HG03045 (cell line): ENCODE results near the gene USP17L25.
"Not testable (repeated sequence)": the region's sequence is repeated elsewhere in the genome, so short reads cannot be mapped to it uniquely, and the experiment has no call there.

Experiments used
- ATAC-seq: cut with Tn5 transposase; IDR thresholded peaks from one replicate; pipeline ENCODE4 v1.9.1; 2021; ENCODE audit warnings: mild to moderate bottlenecking, moderate library complexity; ENCODE audit not compliant: unreplicated experiment

Gene USP17L25, protein sequence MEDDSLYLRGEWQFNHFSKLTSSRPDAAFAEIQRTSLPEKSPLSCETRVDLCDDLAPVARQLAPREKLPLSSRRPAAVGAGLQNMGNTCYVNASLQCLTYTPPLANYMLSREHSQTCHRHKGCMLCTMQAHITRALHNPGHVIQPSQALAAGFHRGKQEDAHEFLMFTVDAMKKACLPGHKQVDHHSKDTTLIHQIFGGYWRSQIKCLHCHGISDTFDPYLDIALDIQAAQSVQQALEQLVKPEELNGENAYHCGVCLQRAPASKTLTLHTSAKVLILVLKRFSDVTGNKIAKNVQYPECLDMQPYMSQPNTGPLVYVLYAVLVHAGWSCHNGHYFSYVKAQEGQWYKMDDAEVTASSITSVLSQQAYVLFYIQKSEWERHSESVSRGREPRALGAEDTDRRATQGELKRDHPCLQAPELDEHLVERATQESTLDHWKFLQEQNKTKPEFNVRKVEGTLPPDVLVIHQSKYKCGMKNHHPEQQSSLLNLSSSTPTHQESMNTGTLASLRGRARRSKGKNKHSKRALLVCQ

DNA sequence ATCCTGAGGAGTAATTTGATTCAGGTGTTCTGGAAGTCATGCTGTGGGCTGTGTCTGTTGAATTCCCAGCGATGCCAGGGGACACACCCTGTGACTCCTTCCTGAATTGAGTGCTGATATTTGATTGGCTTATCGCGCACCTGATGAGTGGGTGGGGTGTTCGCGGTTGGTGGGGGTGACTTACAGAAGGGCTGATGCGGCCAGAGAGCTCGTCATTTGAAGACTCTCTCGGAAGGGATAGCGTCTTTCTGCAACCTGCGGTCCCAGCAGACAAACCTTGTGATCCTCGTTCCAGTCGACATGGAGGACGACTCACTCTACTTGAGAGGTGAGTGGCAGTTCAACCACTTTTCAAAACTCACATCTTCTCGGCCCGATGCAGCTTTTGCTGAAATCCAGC is at the start of gene USP17L25:
USP17L25 (plus strand) TSS at position 301 of the 400 bp plus-strand sequence; CDS start at position 301, 0 bp downstream.
- ATAC-seq: not testable (repeated sequence)

DNA sequence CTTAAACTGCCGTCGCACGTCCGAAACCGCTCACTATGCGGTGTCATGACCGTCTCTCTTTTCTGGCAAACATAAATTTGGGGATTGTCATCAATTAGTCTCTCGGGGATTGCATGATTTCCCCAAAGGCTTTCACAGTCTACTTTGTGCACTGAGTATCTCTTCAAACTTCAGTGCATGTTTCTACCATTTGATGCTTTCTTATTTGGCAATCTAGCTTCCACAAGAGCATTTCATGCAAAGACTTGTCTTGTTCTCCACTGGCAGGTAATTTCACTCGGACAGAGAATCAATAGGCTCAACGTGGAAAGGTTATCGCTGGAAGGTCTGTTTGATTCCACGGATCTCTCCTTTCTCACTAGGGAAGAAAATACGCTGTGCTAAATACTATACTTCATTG is 5.5 kb upstream of the USP17L25 start:
- ATAC-seq: not testable (repeated sequence)

DNA sequence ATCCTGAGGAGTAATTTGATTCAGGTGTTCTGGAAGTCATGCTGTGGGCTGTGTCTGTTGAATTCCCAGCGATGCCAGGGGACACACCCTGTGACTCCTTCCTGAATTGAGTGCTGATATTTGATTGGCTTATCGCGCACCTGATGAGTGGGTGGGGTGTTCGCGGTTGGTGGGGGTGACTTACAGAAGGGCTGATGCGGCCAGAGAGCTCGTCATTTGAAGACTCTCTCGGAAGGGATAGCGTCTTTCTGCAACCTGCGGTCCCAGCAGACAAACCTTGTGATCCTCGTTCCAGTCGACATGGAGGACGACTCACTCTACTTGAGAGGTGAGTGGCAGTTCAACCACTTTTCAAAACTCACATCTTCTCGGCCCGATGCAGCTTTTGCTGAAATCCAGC is 4.8 kb upstream of the USP17L25 start, which contains the start of gene USP17L24:
USP17L24 (plus strand) TSS at position 301 of the 400 bp plus-strand sequence; CDS start at position 301, 0 bp downstream.
- not testable (repeated sequence) for ATAC-seq

DNA sequence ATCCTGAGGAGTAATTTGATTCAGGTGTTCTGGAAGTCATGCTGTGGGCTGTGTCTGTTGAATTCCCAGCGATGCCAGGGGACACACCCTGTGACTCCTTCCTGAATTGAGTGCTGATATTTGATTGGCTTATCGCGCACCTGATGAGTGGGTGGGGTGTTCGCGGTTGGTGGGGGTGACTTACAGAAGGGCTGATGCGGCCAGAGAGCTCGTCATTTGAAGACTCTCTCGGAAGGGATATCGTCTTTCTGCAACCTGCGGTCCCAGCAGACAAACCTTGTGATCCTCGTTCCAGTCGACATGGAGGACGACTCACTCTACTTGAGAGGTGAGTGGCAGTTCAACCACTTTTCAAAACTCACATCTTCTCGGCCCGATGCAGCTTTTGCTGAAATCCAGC is 4.6 kb downstream of the USP17L25 start, which contains the start of gene USP17L26:
USP17L26 (plus strand) TSS at position 301 of the 400 bp plus-strand sequence; CDS start at position 301, 0 bp downstream.
- ATAC-seq: not testable (repeated sequence)

DNA sequence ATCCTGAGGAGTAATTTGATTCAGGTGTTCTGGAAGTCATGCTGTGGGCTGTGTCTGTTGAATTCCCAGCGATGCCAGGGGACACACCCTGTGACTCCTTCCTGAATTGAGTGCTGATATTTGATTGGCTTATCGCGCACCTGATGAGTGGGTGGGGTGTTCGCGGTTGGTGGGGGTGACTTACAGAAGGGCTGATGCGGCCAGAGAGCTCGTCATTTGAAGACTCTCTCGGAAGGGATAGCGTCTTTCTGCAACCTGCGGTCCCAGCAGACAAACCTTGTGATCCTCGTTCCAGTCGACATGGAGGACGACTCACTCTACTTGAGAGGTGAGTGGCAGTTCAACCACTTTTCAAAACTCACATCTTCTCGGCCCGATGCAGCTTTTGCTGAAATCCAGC is 9.4 kb downstream of the USP17L25 start, which contains the start of gene USP17L5:
USP17L5 (plus strand) TSS at position 301 of the 400 bp plus-strand sequence; CDS start at position 301, 0 bp downstream.
- ATAC-seq: not testable (repeated sequence)

DNA sequence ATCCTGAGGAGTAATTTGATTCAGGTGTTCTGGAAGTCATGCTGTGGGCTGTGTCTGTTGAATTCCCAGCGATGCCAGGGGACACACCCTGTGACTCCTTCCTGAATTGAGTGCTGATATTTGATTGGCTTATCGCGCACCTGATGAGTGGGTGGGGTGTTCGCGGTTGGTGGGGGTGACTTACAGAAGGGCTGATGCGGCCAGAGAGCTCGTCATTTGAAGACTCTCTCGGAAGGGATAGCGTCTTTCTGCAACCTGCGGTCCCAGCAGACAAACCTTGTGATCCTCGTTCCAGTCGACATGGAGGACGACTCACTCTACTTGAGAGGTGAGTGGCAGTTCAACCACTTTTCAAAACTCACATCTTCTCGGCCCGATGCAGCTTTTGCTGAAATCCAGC is 14.1 kb downstream of the USP17L25 start, which contains the start of gene USP17L27:
USP17L27 (plus strand) TSS at position 301 of the 400 bp plus-strand sequence; CDS start at position 301, 0 bp downstream.
- ATAC-seq: not testable (repeated sequence)

DNA sequence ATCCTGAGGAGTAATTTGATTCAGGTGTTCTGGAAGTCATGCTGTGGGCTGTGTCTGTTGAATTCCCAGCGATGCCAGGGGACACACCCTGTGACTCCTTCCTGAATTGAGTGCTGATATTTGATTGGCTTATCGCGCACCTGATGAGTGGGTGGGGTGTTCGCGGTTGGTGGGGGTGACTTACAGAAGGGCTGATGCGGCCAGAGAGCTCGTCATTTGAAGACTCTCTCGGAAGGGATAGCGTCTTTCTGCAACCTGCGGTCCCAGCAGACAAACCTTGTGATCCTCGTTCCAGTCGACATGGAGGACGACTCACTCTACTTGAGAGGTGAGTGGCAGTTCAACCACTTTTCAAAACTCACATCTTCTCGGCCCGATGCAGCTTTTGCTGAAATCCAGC is 18.9 kb downstream of the USP17L25 start, which contains the start of gene USP17L28:
USP17L28 (plus strand) TSS at position 301 of the 400 bp plus-strand sequence; CDS start at position 301, 0 bp downstream.
- not testable (repeated sequence) for ATAC-seq

DNA sequence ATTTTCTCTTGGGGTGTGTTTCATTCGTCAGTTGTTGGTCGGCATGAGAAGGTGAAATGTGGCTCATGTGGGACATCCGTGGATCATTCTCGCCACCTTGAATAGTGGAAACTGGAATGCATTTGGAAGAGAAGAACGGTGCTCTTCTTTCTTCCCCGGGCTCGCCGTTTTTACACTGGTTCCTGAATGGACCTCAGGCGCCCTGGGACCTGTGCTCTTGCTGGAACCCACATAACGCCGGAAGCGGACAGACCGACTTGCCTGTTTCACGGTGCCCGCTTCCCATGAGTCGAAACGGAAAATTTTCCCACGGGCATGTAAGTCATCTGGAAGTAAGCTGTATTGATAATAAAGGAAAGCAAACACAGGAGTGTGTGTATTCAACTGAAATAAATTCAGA is 21.2 kb downstream of the USP17L25 start:
- not testable (repeated sequence) for ATAC-seq

DNA sequence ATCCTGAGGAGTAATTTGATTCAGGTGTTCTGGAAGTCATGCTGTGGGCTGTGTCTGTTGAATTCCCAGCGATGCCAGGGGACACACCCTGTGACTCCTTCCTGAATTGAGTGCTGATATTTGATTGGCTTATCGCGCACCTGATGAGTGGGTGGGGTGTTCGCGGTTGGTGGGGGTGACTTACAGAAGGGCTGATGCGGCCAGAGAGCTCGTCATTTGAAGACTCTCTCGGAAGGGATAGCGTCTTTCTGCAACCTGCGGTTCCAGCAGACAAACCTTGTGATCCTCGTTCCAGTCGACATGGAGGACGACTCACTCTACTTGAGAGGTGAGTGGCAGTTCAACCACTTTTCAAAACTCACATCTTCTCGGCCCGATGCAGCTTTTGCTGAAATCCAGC is 23.6 kb downstream of the USP17L25 start, which contains the start of gene USP17L29:
USP17L29 (plus strand) TSS at position 301 of the 400 bp plus-strand sequence; CDS start at position 301, 0 bp downstream.
- ATAC-seq: not testable (repeated sequence)

DNA sequence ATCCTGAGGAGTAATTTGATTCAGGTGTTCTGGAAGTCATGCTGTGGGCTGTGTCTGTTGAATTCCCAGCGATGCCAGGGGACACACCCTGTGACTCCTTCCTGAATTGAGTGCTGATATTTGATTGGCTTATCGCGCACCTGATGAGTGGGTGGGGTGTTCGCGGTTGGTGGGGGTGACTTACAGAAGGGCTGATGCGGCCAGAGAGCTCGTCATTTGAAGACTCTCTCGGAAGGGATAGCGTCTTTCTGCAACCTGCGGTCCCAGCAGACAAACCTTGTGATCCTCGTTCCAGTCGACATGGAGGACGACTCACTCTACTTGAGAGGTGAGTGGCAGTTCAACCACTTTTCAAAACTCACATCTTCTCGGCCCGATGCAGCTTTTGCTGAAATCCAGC is 33.1 kb downstream of the USP17L25 start, which contains the start of gene USP17L30:
USP17L30 (plus strand) TSS at position 301 of the 400 bp plus-strand sequence; CDS start at position 301, 0 bp downstream.
- ATAC-seq: not testable (repeated sequence)

DNA sequence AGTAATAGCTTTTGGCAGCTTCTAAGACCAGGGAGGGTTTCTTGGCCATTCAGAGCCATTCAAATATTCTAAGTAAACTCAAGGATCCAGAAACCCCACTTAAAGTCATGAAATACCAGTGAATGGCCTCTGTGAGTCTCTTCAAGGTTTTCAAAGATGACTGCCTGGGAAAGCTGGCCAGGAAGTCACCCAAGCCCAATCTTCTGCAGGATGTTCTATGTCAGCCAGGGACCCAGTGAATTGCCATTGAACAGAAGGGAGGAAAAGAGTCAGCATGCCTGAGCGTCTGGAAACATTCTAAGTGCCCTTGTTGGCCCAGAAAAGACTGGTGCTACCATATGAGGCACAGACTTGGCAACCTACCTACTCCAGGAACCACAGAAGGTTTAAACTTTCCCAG is 50.2 kb downstream of the USP17L25 start:
- ATAC-seq: not testable (repeated sequence)
